Stimulated activated CD8-positive, alpha-beta memory T cell treated with anti-CD3 and anti-CD28 coated beads, Interleukin-12 subunit alpha, Interleukin-12 subunit beta, amount 100 ng/mL, for 24 hours (primary cell): Measurements from ENCODE around the gene GFPT1.
"Not testable (repeated sequence)": the region's sequence is repeated elsewhere in the genome, so short reads cannot be mapped to it uniquely, and the experiment has no call there.

Source experiments
- DNase-seq: peaks from one replicate; pipeline ENCODE4 v3.0.0-alpha.2; 2020; ENCODE audit errors: extremely low read depth

GFPT1 gene

DNA sequence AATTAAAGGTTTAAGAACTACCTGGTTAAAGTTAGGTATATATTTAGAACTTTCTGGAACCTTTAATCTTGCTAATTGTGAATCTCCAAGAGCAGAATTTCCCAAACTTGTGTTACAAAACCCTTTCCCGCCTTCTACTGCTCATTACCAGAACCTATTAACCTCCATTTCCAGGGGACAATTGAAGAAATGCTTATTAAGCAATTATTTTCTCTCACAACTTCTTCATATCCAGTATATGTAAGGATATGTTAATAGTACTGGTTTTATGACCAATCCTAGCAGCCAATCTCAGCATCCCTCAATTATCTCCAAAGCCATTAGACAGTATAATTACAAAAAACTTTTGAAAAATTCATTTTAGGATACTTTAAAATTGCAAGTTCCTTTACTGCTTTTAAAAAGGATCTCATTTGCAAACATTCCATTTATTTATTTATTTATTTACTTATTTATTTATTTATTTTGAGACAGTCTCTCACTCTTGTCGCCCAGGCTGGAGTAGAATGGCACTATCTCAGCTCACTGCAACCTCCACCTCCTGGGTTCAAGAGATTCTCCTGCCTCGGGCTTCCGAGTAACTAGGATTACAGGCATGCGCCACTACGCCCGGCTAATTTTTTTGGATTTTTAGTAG lies 3.7 kb downstream of the GFPT1 start:
- no peak for DNase-seq

DNA sequence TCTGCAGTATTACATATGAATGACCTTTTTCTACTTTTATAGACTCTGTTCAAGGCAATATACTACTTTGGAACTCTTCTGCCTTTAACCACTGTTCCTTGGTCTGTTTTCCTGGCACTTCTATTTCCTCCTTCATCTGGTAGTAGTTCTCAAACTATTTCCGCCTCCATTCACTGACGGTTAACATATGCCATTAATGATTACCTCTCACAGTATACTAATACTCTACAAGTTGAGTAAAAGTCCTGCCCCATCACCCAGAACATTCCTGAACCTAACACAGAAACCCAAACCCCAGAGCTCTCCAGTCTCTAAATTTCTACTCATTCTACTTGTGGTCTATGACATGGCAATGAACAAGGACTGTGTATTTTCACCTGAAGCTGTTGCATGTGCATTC lies 4.5 kb downstream of the GFPT1 start:
- DNase-seq, result no peak

DNA sequence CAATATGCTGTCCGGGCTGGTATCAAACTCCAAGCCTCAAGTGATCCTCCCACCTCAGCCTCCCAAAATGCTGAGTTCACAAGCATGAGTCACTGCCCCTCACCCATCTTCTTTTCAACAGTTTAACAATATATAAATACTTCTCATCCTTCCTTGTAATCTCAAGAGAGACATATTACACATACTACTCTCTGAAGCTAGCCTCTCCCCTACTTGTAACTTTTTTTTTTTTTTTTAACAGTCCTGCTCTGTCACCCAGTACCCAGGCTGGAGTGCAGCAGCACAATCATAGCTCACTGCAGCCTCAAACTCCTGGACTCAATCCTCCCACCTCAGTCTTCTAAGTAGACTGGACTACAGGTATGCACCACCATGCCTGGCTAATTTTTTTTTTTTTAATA lies 5.7 kb downstream of the GFPT1 start:
- DNase-seq, result no peak

DNA sequence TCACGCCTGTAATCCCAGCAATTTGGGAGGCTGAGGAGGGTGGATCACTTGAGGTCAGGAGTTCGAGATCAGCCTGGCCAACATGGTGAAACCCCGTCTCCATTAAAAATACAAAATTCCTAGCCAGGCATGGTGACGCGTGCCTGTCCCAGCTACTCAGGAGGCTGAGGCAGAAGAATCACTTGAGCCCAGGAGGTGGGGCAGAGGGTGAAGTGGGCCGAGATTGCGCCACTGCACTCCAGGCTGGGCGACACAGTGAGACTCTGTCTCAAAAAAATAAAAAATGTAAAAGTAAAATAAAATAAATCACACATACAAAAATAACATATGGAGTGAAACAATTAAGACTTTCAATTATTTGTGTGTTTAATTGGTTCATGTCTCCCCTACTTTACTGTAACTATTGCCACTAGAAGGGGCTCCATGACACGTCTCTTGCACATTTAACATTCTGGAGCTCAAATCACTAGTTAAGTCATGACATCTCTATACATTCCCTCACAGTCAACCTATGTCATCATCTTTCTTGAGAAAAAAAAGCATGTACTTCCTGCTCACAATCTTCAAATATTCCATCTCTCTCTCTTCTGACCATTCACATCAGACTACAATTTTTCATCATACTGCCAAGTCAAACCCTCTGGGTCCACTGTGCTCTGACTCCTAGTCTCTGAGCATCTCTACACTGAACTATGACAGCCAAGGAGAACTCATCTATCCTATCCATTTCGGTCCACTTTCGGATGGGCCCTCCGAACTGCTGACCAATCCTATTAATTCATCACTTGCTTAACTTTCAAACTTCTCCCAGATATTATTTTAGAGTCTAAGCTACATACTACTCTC lies 6.7 kb downstream of the GFPT1 start:
- DNase-seq, result no peak

DNA sequence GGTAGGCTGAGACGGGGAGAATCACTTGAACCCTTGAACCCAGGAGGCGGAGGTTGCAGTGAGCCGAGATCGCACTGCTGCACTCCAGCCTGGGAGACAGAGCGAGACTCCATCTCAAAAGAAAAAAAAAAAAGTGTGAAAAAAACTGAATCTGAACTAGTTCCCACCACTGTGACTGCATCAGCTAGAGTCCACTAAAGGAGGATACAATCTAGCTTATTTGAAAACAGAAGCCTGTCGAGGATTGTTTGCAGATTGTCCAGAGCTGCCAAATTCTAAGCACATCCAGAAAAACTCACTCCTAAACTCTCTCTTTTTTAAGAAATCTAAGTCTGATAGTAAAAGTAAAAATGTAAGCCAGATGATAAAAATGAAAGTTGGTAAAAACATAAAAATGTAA lies 10.6 kb downstream of the GFPT1 start:
- no peak for DNase-seq

DNA sequence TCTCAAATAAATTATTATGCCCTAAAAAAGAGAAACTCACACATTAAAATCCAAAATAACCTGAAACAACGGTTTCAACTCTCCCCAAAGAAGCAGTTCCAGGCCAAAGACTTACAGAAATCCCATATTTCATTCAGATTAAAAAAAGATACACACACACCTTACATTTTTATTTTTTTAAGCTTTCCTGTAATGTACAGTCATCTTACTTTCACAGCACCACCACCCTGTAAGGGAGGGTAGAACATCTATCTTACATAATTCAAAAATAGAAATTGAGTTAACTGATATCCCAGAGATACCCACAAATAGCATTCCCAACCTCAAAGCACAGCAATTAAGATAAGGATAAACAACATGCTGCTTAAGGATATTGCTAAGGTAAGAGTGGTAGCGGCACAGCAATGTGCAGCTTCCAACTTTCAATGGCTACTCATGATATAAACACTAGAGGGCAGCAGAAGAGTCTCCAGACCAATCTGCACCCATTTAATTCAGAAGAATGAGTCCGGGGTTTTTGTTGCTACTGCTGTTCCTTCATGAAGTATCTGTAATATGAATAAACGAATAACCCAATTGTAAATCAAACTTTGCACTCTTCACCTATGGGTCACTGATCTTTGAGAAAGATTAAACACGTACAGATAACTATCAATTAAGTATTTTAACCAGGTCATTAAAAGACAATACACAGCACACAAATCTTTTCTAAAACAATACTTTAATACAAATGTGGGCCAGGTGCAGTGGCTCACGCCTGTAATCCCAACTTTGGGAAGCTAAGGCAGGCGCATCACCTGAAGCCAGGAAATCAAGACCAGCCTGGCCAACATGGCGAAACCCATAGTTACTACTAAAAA lies 11.3 kb downstream of the GFPT1 start:
- DNase-seq, result no peak

DNA sequence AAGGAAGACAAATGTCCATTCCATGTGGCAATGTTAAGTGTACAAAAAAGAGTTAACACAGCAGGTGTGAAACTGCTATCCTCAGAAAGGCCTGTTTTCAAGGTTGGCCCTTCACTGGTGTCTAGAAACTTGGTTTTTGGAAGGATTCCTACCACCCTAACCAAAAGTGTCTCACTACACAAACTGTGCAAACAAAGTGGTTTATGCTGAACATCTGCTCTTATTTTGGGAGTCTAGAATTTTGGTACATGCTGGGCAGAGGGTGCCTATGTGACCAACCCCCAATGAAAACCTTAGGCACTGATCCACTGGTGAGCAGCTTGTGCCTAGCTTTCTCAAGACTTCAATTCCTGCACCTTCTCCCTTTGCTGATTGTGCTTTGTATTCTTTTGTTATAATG lies 14.3 kb downstream of the GFPT1 start:
- DNase-seq, result no peak

DNA sequence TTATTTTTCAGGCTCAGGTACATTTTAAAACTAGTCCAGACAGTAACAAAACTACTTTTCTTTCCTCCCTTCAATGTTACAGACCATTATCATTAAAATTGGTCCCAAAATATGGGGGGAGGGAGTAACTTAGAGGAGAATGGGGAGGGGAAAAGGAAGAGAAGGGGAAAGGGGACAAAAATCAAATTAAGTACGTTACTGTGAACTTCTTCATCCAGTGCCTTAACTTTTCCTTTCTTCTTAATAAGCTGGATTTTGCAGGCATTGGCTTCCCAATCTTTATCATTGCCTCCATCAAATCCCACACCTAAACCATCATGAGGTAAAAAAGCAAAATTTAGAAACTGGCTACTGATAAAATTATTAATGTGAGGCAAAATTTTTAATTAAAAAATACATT lies 17.2 kb downstream of the GFPT1 start:
- DNase-seq, result no peak

DNA sequence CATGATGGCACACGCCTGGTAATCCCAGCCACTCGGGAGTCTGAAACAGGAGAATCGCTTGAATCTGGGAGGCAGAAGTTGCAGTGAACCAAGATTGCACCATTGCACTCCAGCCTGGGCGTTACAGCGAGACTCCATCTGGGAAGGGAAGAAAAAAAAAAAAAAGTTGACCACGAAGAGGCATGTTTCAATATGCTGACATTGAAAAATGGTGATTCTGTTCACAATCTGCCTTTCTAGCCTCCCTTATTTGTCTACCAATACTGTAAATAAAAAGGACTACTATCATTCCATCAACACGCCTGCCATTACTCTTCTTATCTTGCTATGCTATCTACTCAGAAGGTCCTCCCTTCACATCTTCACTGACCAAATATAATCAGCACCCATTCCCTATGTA lies 18.4 kb downstream of the GFPT1 start:
- DNase-seq, result no peak

DNA sequence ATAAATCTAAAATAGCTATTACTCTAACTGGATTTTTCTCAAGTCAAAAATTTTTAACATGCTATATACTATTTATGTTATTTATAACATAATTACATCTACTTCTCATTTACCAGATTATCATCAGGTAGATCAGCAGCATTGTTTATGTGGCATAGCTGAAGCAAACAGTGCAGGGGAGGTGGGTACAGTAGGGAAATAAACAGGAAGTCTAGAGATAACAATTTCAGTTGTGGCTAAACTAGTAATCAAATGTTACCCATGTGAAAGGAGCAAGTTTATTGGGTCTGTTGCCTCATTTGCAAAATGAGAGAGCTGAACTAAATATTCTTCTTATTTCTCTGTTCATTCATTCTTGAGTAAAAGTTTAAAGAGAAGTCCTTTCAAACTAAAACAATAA lies 27.7 kb downstream of the GFPT1 start:
- DNase-seq, result no peak

DNA sequence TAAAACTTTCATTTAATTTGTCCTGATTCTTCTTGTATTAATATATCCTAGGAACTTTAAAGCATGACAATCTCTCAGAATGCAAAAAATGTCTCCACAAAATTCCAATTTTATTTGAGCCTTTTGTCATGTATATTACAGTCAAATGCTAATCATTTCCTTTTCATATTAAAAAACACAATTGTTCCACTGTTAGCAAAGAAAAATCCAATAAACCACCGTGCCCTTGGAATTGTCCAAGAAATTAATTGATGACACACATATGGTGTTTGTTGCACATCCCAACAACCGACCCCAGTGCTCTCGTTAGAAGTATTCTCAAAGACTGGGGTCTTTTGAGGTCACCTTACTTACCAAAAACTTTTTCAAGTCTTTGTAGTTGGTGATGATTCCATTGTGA lies 28.1 kb downstream of the GFPT1 start:
- no peak for DNase-seq

DNA sequence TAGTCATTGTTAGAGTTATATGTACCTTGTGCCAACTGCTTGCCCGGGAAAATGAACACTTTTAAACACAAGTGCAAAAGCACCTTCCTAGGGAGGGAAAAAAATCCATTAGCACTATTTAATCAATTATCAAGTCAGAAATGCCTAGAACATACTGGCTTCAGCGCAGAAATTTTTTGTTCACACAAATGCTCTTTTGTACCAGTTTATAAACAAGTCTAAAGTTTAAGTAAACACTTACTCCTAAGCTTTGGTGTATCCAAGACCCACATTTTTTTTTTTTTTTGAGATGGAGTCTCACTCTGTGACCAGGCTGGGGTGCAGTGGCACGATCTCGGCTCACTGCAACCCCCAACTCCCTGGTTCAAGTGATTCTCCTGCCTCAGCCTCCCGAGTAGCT lies 30.6 kb downstream of the GFPT1 start:
- no peak for DNase-seq

DNA sequence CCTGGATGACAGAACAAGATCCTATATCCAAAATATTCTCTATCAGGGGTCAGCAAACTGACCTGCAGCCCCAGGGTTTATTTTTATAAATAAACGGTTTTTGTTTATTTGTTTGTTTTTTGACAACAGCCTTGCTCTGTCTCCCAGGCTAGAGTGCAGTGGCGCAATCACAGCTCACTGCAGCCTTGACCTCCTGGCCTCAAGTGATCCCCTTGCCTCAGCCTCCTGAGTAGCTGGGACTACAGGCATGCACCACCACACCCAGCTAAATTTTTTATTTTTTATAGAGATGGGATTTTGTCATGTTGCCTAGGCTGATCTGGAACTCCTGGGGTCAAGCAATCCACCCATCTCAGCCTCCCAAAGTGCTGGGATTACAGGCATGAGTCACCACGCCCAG lies 32.1 kb downstream of the GFPT1 start:
- DNase-seq, result not testable (repeated sequence)

DNA sequence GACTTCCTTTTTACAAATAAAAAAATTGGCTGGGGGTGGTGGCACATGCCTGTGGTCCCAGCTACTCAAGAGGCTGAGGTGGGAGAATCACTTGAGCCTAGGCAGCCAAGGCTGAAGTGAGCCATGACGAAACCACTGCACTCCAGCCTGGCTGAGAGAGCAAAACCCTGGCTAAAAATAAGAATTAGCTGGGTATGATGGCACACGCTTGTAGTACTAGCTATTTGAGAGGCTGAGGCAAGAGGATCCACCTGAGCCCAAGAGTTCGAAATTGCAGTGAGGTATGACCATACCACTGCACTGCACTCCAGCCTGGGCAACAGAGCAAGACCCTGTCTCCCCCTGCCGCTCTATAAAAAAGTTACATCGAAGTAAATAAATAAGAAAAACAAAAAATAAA lies 33.7 kb downstream of the GFPT1 start:
- no peak for DNase-seq

DNA sequence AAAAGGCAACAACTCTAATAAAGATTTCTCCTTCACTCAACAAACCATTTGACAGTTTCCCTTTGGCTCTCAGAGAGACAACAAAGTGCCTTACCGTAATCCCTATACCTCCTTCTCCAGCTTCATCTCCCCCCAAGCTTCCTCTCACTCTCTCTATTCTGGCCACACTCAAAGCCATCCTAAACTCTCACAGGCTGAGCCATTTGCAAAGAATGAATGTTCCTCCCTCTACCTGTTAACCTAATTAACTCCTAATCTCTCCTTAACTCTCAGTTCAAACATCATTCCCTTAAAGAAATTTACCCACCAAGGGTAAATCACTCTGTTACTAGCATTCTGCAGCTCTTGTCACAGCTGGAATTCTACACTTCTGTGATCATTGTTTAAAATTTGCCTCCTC lies 38.2 kb downstream of the GFPT1 start:
- DNase-seq, result no peak

DNA sequence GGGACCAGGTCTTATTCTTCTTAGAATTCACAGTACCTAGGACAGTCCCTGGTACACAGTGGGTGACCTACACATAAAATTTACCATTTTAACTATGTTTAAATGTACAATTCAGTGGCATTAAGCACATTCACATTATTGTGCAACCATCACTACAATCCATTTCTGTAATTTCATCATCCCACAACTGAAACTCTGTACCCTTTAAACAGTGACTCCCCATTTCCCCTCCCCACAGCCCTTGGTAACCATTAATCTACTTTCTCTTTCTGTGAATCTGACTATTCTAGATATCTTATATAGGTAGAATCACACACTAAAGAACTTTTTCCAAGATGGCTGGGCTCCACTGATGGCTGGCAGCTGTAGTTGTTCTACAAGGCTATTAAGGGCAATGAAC lies 41.6 kb downstream of the GFPT1 start:
- DNase-seq, result no peak

DNA sequence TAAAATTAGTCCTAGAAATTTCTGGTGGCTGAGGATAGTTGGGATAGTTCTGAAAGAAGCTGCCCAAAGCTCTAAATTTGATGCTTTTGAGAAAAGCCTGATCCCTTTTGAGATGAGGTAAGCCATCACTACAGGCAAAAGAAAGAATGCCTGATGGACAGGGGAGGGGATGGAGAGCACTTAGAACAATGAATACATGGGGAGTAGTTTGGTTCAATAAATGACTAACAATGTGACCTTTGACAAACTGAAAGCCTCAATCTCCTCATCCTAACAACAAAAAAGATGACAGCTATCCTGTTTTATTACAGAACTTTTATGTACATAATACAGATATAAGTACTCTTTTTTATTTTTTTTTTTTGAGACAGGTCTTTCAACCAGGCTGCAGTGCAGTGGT lies 42.7 kb downstream of the GFPT1 start:
- no peak for DNase-seq

DNA sequence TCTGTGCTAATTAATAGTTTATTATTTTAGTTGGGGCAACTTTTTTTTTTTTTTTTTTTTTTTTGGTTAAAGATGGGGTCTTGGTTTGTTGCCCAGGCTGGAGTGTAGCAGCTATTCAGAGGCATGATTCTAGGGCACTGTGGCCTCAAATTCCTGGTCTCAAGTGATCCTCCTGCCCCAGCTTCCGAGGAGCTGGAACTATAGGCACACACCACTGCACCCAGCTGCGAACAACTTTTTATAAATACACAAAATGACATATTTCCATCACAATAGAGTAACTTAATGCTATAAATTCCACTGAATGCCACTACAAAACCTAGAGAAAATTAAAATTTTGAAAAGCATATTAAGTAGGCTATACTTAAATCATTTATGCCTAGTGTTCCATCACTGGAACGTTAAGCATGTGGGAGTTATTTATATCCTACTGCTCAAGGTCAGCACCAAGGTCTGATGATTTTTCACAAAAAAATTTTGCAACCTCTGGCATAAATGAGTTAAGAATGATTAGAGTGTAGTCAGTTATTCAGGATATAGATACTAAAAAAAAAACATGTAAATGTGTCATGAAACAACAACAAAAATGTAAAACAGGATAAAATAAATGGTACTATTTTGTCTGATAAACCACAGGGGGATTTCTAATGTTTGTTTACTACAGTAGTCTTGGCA lies 46.8 kb downstream of the GFPT1 start:
- no peak for DNase-seq

DNA sequence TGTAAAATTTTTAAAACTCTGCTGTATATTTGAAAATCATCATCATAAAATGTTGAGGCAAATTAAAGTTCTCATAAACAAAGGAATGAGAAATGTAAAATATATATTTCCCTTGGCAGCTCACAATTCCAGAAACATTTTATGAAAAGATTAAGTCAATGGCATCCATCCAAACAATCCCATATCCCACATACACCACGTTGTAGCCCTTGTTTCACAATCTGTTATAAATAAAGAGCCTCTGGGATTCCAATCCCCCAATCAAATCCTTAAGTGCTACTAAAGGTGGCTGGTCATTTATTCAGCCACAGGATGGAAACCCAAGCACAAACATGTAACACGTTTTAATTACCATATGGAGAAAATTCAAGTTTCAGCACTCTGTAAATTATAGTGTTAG lies 51.7 kb downstream of the GFPT1 start:
- DNase-seq, result no peak

DNA sequence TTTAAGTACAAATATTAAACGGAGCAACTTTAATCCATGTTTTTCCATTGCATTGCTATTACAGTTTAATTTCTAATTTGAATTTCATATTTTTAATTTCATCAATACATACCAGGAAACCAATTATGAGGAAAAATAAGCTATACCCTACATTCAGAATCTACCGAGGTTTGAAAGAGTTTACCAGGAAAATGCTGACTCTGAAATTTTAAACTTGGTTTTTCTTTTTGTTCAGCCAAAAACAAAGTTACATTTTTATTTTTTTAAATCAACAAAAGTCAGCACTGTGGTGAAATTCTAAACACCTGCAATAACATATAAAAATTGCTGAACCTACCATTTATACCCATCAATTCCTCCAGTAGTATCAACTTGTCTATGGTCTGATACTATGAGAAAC lies 53.7 kb downstream of the GFPT1 start:
- DNase-seq, result no peak

DNA sequence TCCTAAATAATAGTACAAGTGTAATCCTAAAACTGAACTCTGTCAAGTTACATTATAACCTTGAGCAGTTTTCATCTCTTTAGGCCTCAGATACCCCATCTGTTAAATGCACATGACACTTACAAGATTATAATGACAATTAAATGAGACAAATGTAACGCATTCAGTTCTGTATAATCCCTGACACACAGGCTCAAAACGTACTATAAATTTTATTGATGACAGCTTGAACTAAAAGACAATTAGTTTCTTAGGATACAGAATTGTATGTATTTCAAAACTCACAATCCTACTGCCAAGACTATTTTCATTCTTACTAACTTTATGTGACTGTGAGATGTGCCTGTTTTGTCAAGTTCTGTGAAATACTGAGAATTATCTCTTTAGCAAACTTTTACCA lies 56.2 kb downstream of the GFPT1 start:
- DNase-seq, result no peak

DNA sequence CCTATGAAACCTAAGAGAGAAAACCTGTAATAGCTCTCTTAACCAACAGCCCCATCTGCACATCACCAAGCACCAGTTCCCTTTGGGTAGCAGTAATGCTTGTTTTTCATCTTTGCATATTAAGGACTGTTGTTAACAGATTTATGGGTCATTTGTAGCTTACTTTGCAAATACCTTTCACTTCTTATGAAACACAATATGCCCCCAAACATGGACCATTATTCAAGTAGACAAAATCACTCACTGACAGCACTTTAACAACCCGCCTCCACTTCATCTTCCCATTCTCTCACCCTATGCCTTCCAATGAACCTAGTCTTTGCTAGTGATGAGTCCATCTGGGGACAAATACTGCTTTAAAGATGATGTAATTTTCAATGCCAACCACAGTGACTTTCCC lies 64.4 kb downstream of the GFPT1 start:
- DNase-seq, result no peak
